HepG2 (cell line): ENCODE data around the gene PSMG4. TPM values are rescaled to one million over a fixed set of nuclear protein-coding genes. Genes with fewer than 3 reads are reported as not detected.
A peak's percentile ranks its signal among the peaks of the same experiment; 100 is the strongest.

Experiments used
- ATAC-seq: fragments of 200-7000 bp; cut with Tn5 transposase; 3 replicates; pipeline ENCODE4 v1.9.1; 2020; ENCODE audit warnings: mild to moderate bottlenecking, moderate library complexity
- BruUV-seq: library from RNA; stranded (reverse); fragments of 400-500 nt; replicated peaks from 2 replicates; lab custom pipeline; 2021; lab: Mats Ljungman, UMichigan
- CTCF ChIA-PET: fragments of 300-600 bp; formaldehyde crosslinking; extraction: SDS; loops from one replicate; lab custom pipeline; 2021; ENCODE audit warnings: low total read pairs, inconsistent platforms, low intra/inter-chr PET ratio; lab: Yijun Ruan, JAX
- POLR2A ChIA-PET: fragments of 350-600 bp; sonication (Branson Sonifier 250); formaldehyde crosslinking; loops from one replicate; lab custom pipeline; 2020; ENCODE audit warnings: antibody characterized with exemption, inconsistent platforms; lab: Yijun Ruan, JAX
- DNase-seq: peaks from one replicate; pipeline ENCODE4 v3.0.0-alpha.2; 2015; ENCODE audit warnings: low spot score
- FAIRE-seq: peaks from 3 replicates; lab custom pipeline; 2011; peaks lifted over from hg19 to GRCh38; lab: Jason Lieb, UNC
- H2AFZ ChIP-seq: one replicate; pipeline ENCODE4 v1.6.1; 2011; ENCODE audit warnings: low read length, inconsistent platforms
- H3K27ac ChIP-seq: fragments of 300-600 bp; 3 replicates; pipeline ENCODE4 v1.8.0; 2011; ENCODE audit warnings: mixed run types, mild to moderate bottlenecking, mixed read lengths, low read length, inconsistent platforms; ENCODE audit not compliant: insufficient read depth; ENCODE audit errors: extremely low read length
- H3K27me3 ChIP-seq, 2 experiments: fragments of 200-600 bp in 1 of 2; 2 replicates in 1 of 2; 3 replicates in 1 of 2; pipeline versions ENCODE4 v1.6.0 to v1.8.0; 2011; ENCODE audit warnings: low read length in 2 of 2, mild to moderate bottlenecking in 2 of 2, moderate library complexity in 2 of 2, inconsistent platforms in 1 of 2; ENCODE audit not compliant: insufficient read depth in 2 of 2, control insufficient read depth in 1 of 2
- H3K36me3 ChIP-seq, 2 experiments: fragments of 200-600 bp in 1 of 2; replicated peaks in 1 of 2; 2 replicates in 1 of 2; 3 replicates in 1 of 2; pipeline versions ENCODE4 v1.5.1 to v1.8.0; 2011; ENCODE audit warnings: low read length in 2 of 2, inconsistent platforms in 1 of 2; ENCODE audit not compliant: insufficient read depth in 2 of 2, control insufficient read depth in 1 of 2
- H3K4me1 ChIP-seq: 2 replicates; pipeline ENCODE4 v1.5.1; 2012; ENCODE audit warnings: low read length, inconsistent platforms; ENCODE audit not compliant: insufficient read depth
- H3K4me2 ChIP-seq: 2 replicates; pipeline ENCODE4 v1.6.0; 2011; ENCODE audit warnings: low read depth, low read length, inconsistent platforms
- H3K4me3 ChIP-seq, 3 experiments: fragments of 200-600 bp in 1 of 3; sonication (generic), shearing (Covaris generic) in 1 of 3; replicated peaks in 1 of 3; 2 replicates each; pipeline ENCODE4 v1.5.1; 2011 to 2016; ENCODE audit warnings: low read length in 3 of 3, inconsistent platforms in 2 of 3, low read depth in 2 of 3, mild to moderate bottlenecking in 2 of 3, control low read depth in 1 of 3, mixed read lengths in 1 of 3; ENCODE audit not compliant: insufficient read depth in 1 of 3
- H3K79me2 ChIP-seq: one replicate; pipeline ENCODE4 v1.6.1; 2011; ENCODE audit warnings: low read length, inconsistent platforms; ENCODE audit not compliant: insufficient read depth
- H3K9ac ChIP-seq: 2 replicates; pipeline ENCODE4 v1.6.0; 2011; ENCODE audit warnings: mild to moderate bottlenecking, low read depth, low read length, inconsistent platforms; ENCODE audit not compliant: insufficient read depth
- H3K9me3 ChIP-seq: 2 replicates; pipeline ENCODE4 v1.5.1; 2012; ENCODE audit warnings: mild to moderate bottlenecking, low read length
- H4K20me1 ChIP-seq: 2 replicates; pipeline ENCODE4 v1.6.0; 2011; ENCODE audit warnings: inconsistent platforms, mild to moderate bottlenecking, low read length, moderate library complexity; ENCODE audit not compliant: insufficient read depth
- AGO2 ChIP-seq: fragments of 200-400 bp; formaldehyde crosslinking; optimal IDR thresholded peaks from 2 replicates; pipeline ENCODE3; 2017; ENCODE audit warnings: mild to moderate bottlenecking, low read depth, low read length, moderate library complexity
- ARNT ChIP-seq: fragments of 450-650 bp; IDR thresholded peaks from 2 replicates; pipeline ENCODE4 v1.6.1; 2017
- CENPT ChIP-seq: sonication (generic); formaldehyde crosslinking; IDR thresholded peaks from 2 replicates; pipeline ENCODE4 v1.8.0; 2022; ENCODE audit warnings: low read depth, mild to moderate bottlenecking, moderate library complexity, missing genetic modification reagents
- CREB3 ChIP-seq: sonication (generic); formaldehyde crosslinking; IDR thresholded peaks from 2 replicates; pipeline ENCODE4 v1.5.0; 2020; ENCODE audit warnings: missing genetic modification reagents
- PAF1 ChIP-seq: IDR thresholded peaks from 2 replicates; pipeline ENCODE4 v1.6.1; 2016; ENCODE audit warnings: missing genetic modification reagents, missing compliant biosample characterization
- POLR2G ChIP-seq: fragments of 200-400 bp; formaldehyde crosslinking; IDR thresholded peaks from 2 replicates; pipeline ENCODE4 v1.6.1; 2018; ENCODE audit warnings: mild to moderate bottlenecking, low read depth, low read length, moderate library complexity
- PPARG ChIP-seq: conservative IDR thresholded peaks from 2 replicates; pipeline ENCODE4 v1.6.1; 2016; ENCODE audit warnings: missing biosample characterization, missing genetic modification reagents
- RBM22 ChIP-seq: fragments of 200-400 bp; formaldehyde crosslinking; optimal IDR thresholded peaks from 2 replicates; pipeline ENCODE3; 2017; ENCODE audit warnings: mild to moderate bottlenecking, low read length, moderate library complexity
- ZNF564 ChIP-seq: sonication (generic); formaldehyde crosslinking; IDR thresholded peaks from 2 replicates; pipeline ENCODE4 v1.8.1; 2023; ENCODE audit warnings: mild to moderate bottlenecking, missing genetic modification reagents
- ZNF644 ChIP-seq: IDR thresholded peaks from 2 replicates; pipeline ENCODE4 v1.6.1; 2016; ENCODE audit warnings: low read depth
- ZNF687 ChIP-seq: sonication (generic); formaldehyde crosslinking; IDR thresholded peaks from 2 replicates; pipeline ENCODE4 v1.5.1; 2020; ENCODE audit warnings: mild to moderate bottlenecking, missing genetic modification reagents, moderate library complexity
- ZNF883 ChIP-seq: sonication (generic); formaldehyde crosslinking; IDR thresholded peaks from 2 replicates; pipeline ENCODE4 v1.5.1; 2020; ENCODE audit warnings: mild to moderate bottlenecking, missing genetic modification reagents; ENCODE audit errors: not compliant biosample characterization
- WGBS: methylation state at CpG from one replicate; pipeline ENCODE4 v1.1.6; 2017; ENCODE audit warnings: low lambda C conversion rate; 5-methylcytosine and 5-hydroxymethylcytosine counted together
- in situ Hi-C: cut with HindIII; loops from 2 replicates; pipeline ENCODE4 v1.10.0; 2017; ENCODE audit warnings: low pct_unique_long_range_greater_than_20kb; ENCODE audit not compliant: extremely low pct_ligation_motif_present
- intact Hi-C: fragments of 100-400 bp; cut with micrococcal nuclease; formaldehyde crosslinking; loops from one replicate; pipeline ENCODE4 v1.10.0; 2022; ENCODE audit not compliant: unreplicated experiment
- polyA plus RNA-seq, 8 experiments: library from polyadenylated mRNA; depleted of rRNA in 3 of 8; stranded (reverse) in 7 of 8; unstranded in 1 of 8; fragments of >200 nt; fragmentation: Illumina TruSeq in 4 of 8; extraction: Trizol in 4 of 8; gene quantifications; 2 replicates each; pipeline versions ENCODE4 v1.2.1 to v1.2.3, GENCODE V29; 2011 to 2016; ENCODE audit warnings: low read depth in 4 of 8, missing spikeins in 1 of 8, mixed read lengths in 1 of 8; ENCODE audit not compliant: insufficient read depth in 1 of 8
- total RNA-seq, 5 experiments: library from RNA; depleted of rRNA; stranded (reverse); fragments of >200 nt; fragmentation: Illumina TruSeq; extraction: Trizol; gene quantifications; 2 replicates each; pipeline ENCODE4 v1.2.3, GENCODE V29; 2016; ENCODE audit warnings: low read depth in 1 of 5

Gene PSMG4
- total and polyA plus RNA-seq, 2 of the 13 experiments (the other 11 are each of a cell fraction or from before 2014, with no cell fraction given): 28.5 to 32.8 TPM

- TF ChIP-seq ZNF564: no peak
- no peak for TF ChIP-seq CENPT (CRISPR knock-in tag)
- TF ChIP-seq ZNF644 (CRISPR knock-in tag): no peak
- no peak for TF ChIP-seq CREB3 (CRISPR knock-in tag)
Measured at GRCh38 chr6:3287976-3288707, 29.4 kb downstream of the PSMG4 start (continued).

- H3K4me1 ChIP-seq: no peaks in the 10 kb centered on the region
- H3K4me2 ChIP-seq: no peak overlapping the region
- no peaks in the 10 kb centered on the region for H4K20me1 ChIP-seq
- CTCF ChIA-PET: no interaction called here
- no peaks in the 10 kb centered on the region for H3K27me3 ChIP-seq
- H2AFZ ChIP-seq: no peak overlapping the region
- FAIRE-seq: no peak
- no peak for DNase-seq
- no peak for ATAC-seq
- in situ Hi-C loops (loop anchor here (25.0 kb wide), 1 partner anchor 698 kb away; no protein-coding TSS in a partner anchor), intact Hi-C loops (no loop called here)
- no peaks in the 10 kb centered on the region for H3K79me2 ChIP-seq
- TF ChIP-seq POLR2G (peak; percentile 31; the same call in 1 of the 2 replicates), ZNF883 (CRISPR knock-in tag) (peak; percentile 55), RBM22 (peak; percentile 57), AGO2 (peak; percentile 91), PPARG (no peak), ZNF687 (0 out of 2 replicates have a peak, but pooled peaks have one; percentile 15), ARNT (no peak), PAF1 (CRISPR knock-in tag) (no peak)
- H3K4me3 ChIP-seq: no peak overlapping the region
- no peak overlapping the region for H3K9ac ChIP-seq
- no TSS peak for BruUV-seq
- WGBS: 94% methylated on average over 19 of the region's 21 CpGs
- H3K27ac ChIP-seq: no peak overlapping the region
- peaks cover 50 to 71% of the 10 kb centered on the region in 2 experiments for H3K36me3 ChIP-seq
- POLR2A ChIA-PET: no interaction called here
- no peaks in the 10 kb centered on the region for H3K9me3 ChIP-seq
Measured at GRCh38 chr6:3288711-3289663, 30.2 kb downstream of the PSMG4 start.
